GM20000 (cell line): ENCODE data around the gene IMPACT.

ENCODE experiments used
- DNase-seq: peaks from one replicate; pipeline ENCODE4 v3.0.0; 2012; ENCODE audit warnings: low spot score
- CTCF ChIP-seq: IDR thresholded peaks from 2 replicates; pipeline ENCODE4 v1.5.1; 2012; ENCODE audit warnings: mild to moderate bottlenecking, control low read depth; ENCODE audit errors: extremely low read depth, missing control alignments

IMPACT gene

GRCh38 chr18:24395049-24395795 lies 31.2 kb upstream of the IMPACT start:
- DNase-seq: no peak
- no peak for TF ChIP-seq CTCF

GRCh38 chr18:24396082-24396633 lies 30.3 kb upstream of the IMPACT start:
- no peak for TF ChIP-seq CTCF
- no peak for DNase-seq

- TF ChIP-seq CTCF: no peak
Observed at GRCh38 chr18:24397131-24397693, 29.3 kb upstream of the IMPACT start.

GRCh38 chr18:24397694-24398368 lies 28.6 kb upstream of the IMPACT start, which contains the start of gene OSBPL1A:
Gene OSBPL1A, minus strand, starts transcription at chr18:24397824. Its CDS starts 20,291 bp downstream, at chr18:24377533.
- TF ChIP-seq CTCF: no peak
- DNase-seq: peak; percentile 54

More at GRCh38 chr18:24397131-24397693, 29.3 kb upstream of the IMPACT start:
- DNase-seq: no peak

GRCh38 chr18:24398540-24398939 lies 27.9 kb upstream of the IMPACT start:
- no peak for TF ChIP-seq CTCF
- no peak for DNase-seq

GRCh38 chr18:24400587-24400986 lies 25.9 kb upstream of the IMPACT start:
- DNase-seq: no peak
- no peak for TF ChIP-seq CTCF
